Thyroid gland (tissue), 4 donors: Measurements from ENCODE around the gene AP3D1.

Experiments
- POLR2A ChIP-seq, 2 donors: fragments of 450-650 bp; IDR thresholded peaks; one replicate each; pipeline ENCODE4 v1.6.1; 2017; ENCODE audit warnings: antibody characterized with exemption in 2 of 2, mild to moderate bottlenecking in 2 of 2, moderate library complexity in 1 of 2
- TF ChIP-seq, protein P1 (sequence below), 6 experiments: fragments of 200-600 bp in 3 of 6; fragments of 450-650 bp in 3 of 6; sonication (generic) in 3 of 6; IDR thresholded peaks; one replicate each; pipeline ENCODE4 v1.5.1; 2016 to 2019; ENCODE audit warnings: antibody characterized with exemption in 6 of 6, mild to moderate bottlenecking in 2 of 6, inconsistent platforms in 1 of 6, moderate library complexity in 1 of 6

DNA sequence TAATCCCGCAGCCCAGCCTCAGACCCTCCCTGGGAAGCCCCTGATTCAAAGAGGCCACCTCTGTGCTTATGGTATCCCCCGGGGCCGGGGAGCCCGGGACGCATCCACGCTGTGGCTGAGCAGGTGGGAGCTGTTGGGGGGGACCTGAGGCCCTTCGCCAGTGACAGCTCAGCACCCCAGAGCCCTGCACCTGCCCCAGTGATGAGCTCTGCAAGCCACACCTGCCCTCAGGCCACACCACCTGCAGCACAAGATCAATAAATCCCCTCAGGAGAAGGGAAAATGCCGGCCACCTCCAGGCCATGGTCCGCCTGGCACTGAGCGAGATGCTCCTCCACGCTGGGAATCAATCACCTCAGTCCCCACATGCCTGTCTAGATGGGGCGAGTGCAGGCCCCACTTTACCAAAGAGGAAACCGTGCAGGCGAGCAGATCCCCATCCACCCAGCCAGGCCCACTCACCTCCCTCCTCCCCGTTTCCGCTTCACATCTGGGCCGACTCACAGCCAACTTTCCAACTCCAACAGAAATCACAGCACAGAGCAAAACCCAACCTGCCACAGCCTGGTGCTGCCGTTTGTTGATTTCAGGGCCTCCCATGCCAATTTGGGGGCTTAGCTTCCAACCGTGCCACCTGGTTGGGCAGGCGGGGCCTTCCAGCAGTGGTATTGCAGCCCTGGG is 68.1 kb downstream of the AP3D1 start:
- TF ChIP-seq, protein P1, sequence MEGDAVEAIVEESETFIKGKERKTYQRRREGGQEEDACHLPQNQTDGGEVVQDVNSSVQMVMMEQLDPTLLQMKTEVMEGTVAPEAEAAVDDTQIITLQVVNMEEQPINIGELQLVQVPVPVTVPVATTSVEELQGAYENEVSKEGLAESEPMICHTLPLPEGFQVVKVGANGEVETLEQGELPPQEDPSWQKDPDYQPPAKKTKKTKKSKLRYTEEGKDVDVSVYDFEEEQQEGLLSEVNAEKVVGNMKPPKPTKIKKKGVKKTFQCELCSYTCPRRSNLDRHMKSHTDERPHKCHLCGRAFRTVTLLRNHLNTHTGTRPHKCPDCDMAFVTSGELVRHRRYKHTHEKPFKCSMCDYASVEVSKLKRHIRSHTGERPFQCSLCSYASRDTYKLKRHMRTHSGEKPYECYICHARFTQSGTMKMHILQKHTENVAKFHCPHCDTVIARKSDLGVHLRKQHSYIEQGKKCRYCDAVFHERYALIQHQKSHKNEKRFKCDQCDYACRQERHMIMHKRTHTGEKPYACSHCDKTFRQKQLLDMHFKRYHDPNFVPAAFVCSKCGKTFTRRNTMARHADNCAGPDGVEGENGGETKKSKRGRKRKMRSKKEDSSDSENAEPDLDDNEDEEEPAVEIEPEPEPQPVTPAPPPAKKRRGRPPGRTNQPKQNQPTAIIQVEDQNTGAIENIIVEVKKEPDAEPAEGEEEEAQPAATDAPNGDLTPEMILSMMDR (IDR thresholded peaks at IDR 0.05): no peak
- no peak for TF ChIP-seq POLR2A (IDR thresholded peaks at IDR 0.05)
